ENCODE data around the gene NDUFA1. TPM values are rescaled to one million over a fixed set of nuclear protein-coding genes. Genes with fewer than 3 reads are reported as not detected.

NDUFA1 gene
- total and polyA plus RNA-seq, 9 of the 15 experiments (the other 6 are each of a cell fraction or from before 2014, with no cell fraction given) = 162 to 1,285 (median 383) TPM

GRCh38 chrX:119852382-119853353 is 19.0 kb upstream of the NDUFA1 start, which contains the start of gene UPF3B (continued):
- TF ChIP-seq, protein P1, sequence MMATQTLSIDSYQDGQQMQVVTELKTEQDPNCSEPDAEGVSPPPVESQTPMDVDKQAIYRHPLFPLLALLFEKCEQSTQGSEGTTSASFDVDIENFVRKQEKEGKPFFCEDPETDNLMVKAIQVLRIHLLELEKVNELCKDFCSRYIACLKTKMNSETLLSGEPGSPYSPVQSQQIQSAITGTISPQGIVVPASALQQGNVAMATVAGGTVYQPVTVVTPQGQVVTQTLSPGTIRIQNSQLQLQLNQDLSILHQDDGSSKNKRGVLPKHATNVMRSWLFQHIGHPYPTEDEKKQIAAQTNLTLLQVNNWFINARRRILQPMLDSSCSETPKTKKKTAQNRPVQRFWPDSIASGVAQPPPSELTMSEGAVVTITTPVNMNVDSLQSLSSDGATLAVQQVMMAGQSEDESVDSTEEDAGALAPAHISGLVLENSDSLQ (IDR thresholded peaks at IDR 0.05) = peak; percentile 51
- TF ChIP-seq ZNF239 (CRISPR knock-in tag; IDR thresholded peaks at IDR 0.05) (no peak), SOX6 (IDR thresholded peaks at IDR 0.05) (peak; percentile 20; the same call in 1 of the 2 replicates), NCOA2 (IDR thresholded peaks at IDR 0.05; ENCODE audit: partially characterized antibody in 2 of 2) (no peak), ZNF766 (CRISPR knock-in tag; conservative IDR thresholded peaks at IDR 0.05) (no peak), TFAP4 (CRISPR knock-in tag; IDR thresholded peaks at IDR 0.05; ENCODE audit: borderline replicate concordance) (peak; percentile 90), SMAD4 (CRISPR knock-in tag; conservative IDR thresholded peaks at IDR 0.05) (no peak), BRF1 (IDR thresholded peaks at IDR 0.05; ENCODE audit: borderline replicate concordance, extremely low read depth, insufficient read length) (no peak), KAT7 (CRISPR knock-in tag; IDR thresholded peaks at IDR 0.05; ENCODE audit: borderline replicate concordance) (no peak), LARP7 (IDR thresholded peaks at IDR 0.05) (no peak), RBBP5 (IDR thresholded peaks at IDR 0.05; ENCODE audit: borderline replicate concordance, insufficient read depth, low read length, poor library complexity, severe bottlenecking) (peak; percentile 70), POLR2B (IDR thresholded peaks at IDR 0.05; ENCODE audit: low read depth, partially characterized antibody) (peak; percentile 78), JUND (IDR thresholded peaks at IDR 0.05; ENCODE audit: borderline replicate concordance, low read depth, low read length) (peak; percentile 49; the same call in 1 of the 2 replicates), JUND (tag; IDR thresholded peaks at IDR 0.05; ENCODE audit: borderline replicate concordance, low read depth, low read length) (no peak), NR3C1 (CRISPR knock-in tag; IDR thresholded peaks at IDR 0.05) (no peak), POLR2A (conservative IDR thresholded peaks at IDR 0.05) (peak; percentile 89), HSF4 (CRISPR knock-in tag; IDR thresholded peaks at IDR 0.05; ENCODE audit: borderline replicate concordance) (no peak), KDM4B (IDR thresholded peaks at IDR 0.05; ENCODE audit: borderline replicate concordance in 2 of 2, low read depth in 1 of 2) (0 out of 4 replicates have a peak, but pooled peaks of 1 of the 2 experiments have one; percentile 22), DEAF1 (CRISPR knock-in tag; IDR thresholded peaks at IDR 0.05) (no peak), ZNF431 (CRISPR knock-in tag; IDR thresholded peaks at IDR 0.05) (no peak)
- TF ChIP-seq, protein P2, sequence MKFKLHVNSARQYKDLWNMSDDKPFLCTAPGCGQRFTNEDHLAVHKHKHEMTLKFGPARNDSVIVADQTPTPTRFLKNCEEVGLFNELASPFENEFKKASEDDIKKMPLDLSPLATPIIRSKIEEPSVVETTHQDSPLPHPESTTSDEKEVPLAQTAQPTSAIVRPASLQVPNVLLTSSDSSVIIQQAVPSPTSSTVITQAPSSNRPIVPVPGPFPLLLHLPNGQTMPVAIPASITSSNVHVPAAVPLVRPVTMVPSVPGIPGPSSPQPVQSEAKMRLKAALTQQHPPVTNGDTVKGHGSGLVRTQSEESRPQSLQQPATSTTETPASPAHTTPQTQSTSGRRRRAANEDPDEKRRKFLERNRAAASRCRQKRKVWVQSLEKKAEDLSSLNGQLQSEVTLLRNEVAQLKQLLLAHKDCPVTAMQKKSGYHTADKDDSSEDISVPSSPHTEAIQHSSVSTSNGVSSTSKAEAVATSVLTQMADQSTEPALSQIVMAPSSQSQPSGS (CRISPR knock-in tag; IDR thresholded peaks at IDR 0.05) = no peak
- TF ChIP-seq, protein P3, sequence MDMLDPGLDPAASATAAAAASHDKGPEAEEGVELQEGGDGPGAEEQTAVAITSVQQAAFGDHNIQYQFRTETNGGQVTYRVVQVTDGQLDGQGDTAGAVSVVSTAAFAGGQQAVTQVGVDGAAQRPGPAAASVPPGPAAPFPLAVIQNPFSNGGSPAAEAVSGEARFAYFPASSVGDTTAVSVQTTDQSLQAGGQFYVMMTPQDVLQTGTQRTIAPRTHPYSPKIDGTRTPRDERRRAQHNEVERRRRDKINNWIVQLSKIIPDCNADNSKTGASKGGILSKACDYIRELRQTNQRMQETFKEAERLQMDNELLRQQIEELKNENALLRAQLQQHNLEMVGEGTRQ (CRISPR knock-in tag; IDR thresholded peaks at IDR 0.05) = no peak; the same call in 1 of the 2 replicates

Data from K562 (cell line).